GM12892 (cell line): Measurements from ENCODE around the gene AQP2.

Experiments used
- DNase-seq: peaks from one replicate; pipeline ENCODE4 v3.0.0; 2011; ENCODE audit not compliant: insufficient read length
- FAIRE-seq: peaks from 2 replicates; lab custom pipeline; 2011; peaks lifted over from hg19 to GRCh38; lab: Jason Lieb, UNC
- POLR2A ChIP-seq: IDR thresholded peaks from 2 replicates; pipeline ENCODE4 v1.6.1; 2011; ENCODE audit warnings: low read depth, low read length, control low read depth
- POLR2AphosphoS5 ChIP-seq: IDR thresholded peaks from 2 replicates; pipeline ENCODE4 v1.6.1; 2011; ENCODE audit warnings: low read depth, low read length, control low read depth
- TAF1 ChIP-seq: IDR thresholded peaks from 2 replicates; pipeline ENCODE4 v1.6.1; 2011; ENCODE audit warnings: low read depth, mild to moderate bottlenecking, control low read depth, low read length, borderline replicate concordance

Gene AQP2

DNA sequence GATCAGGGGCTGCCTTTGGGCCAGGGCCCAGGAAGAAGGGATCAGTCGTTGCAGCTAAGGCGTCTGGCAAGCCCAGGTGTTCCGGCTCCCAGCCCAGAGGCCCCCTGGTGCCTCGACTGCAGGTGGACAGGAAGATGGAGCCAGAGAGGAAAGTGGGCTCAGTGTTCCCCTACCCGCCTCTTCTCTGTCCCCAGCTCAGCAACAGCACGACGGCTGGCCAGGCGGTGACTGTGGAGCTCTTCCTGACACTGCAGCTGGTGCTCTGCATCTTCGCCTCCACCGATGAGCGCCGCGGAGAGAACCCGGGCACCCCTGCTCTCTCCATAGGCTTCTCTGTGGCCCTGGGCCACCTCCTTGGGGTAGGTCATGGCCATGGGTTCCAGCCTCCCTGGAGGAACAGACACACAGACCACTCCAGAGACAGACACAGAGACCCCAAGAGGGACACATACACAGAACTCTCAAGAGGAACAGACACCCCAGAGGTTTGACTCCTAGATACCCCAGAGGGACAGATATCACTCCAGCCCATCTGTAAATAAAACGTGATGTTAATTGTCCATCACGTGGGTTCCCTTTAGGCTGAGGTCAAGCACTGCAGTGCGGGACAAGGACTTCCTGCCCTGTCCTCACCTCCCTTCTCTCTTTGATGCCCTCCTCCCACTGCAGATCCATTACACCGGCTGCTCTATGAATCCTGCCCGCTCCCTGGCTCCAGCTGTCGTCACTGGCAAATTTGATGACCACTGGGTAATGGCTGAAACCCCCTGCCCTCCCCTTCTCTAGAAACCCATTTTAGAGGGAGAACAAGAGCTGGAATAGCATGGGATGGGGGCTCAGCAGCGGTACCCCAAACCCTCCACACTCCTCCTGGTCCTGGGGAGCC lies 3.7 kb downstream of the AQP2 start:
- TF ChIP-seq POLR2AphosphoS5, result no peak
- TF ChIP-seq TAF1, result no peak
- no peak for TF ChIP-seq POLR2A
- DNase-seq (no peak), FAIRE-seq (no peak)

DNA sequence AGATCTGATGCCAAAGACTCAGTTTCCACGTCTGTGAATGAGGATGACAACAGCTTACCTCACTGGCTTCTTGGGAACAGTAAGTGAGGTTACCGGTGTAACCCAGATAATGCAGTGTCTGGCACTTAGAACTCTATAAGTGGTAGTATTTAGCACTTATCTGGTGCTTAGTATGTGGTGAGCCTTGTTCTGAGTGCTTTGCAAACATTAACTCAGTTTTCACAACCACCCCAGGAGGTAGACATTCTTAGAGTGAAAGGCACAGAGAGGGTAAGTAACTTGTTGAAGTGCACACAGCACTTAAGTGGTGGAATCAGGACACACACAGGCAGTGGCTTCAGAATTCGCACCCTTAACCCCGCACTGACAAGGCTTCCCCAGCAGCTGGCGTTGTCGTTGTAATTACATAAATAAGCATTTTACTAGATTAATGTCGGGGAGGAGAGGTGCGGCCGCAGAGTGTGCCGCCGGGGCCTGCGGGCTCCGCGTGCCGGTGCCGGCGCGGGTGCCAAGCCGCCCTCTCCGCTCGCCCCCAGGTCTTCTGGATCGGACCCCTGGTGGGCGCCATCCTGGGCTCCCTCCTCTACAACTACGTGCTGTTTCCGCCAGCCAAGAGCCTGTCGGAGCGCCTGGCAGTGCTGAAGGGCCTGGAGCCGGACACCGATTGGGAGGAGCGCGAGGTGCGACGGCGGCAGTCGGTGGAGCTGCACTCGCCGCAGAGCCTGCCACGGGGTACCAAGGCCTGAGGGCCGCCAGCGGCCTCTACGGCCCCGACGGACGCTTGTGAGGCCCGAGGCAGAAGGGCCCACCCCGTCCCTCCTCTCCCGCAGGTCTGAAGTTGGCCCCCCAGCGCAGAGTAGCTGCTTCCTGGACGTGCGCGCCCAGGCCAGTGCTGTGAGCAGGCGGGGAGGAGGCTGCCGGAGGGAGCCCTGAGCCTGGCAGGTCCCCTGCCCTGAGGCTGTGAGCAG lies 4.6 kb downstream of the AQP2 start:
- DNase-seq, result no peak
- TF ChIP-seq POLR2A (no peak), TAF1 (no peak), POLR2AphosphoS5 (no peak)
- no peak for FAIRE-seq

DNA sequence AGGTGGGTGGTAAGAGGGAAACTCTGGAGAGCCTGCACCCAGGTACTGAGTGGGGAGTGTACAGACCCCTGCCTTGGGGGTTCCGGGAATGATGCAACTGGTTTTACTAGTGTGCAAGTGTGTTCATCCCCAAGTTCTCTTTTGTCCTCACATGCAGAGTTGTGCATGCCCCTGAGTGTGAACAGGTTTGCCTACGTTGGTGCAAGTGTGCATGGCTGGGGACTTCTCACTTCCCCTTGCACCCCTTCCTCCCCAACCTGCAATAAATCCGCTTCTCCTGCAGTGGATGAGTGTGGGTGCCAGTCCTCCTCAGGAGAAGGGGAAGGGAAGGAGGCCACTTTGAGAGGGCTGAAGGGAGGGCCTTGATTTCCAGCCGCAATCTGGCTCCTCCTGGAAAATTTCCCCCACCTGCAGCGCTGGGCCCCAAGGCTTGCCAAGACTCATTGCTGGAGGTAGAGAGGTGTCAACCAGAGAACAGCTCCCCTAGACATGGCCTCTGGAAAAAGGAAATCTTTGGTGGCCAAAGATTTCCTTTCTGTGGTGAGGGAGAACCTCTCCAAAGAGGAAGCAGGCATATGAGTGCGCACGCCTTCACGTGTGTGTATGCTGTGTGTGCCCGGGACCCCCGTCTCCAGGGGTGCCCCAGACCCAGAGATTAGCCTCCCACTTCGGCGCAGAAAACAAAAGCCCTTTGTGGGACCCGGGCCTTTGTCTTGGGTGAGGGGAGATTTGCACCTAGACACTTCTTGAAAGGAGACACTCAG lies 5.5 kb downstream of the AQP2 start:
- no peak for TF ChIP-seq POLR2A
- TF ChIP-seq POLR2AphosphoS5, result no peak
- DNase-seq, result no peak
- FAIRE-seq, result no peak

DNA sequence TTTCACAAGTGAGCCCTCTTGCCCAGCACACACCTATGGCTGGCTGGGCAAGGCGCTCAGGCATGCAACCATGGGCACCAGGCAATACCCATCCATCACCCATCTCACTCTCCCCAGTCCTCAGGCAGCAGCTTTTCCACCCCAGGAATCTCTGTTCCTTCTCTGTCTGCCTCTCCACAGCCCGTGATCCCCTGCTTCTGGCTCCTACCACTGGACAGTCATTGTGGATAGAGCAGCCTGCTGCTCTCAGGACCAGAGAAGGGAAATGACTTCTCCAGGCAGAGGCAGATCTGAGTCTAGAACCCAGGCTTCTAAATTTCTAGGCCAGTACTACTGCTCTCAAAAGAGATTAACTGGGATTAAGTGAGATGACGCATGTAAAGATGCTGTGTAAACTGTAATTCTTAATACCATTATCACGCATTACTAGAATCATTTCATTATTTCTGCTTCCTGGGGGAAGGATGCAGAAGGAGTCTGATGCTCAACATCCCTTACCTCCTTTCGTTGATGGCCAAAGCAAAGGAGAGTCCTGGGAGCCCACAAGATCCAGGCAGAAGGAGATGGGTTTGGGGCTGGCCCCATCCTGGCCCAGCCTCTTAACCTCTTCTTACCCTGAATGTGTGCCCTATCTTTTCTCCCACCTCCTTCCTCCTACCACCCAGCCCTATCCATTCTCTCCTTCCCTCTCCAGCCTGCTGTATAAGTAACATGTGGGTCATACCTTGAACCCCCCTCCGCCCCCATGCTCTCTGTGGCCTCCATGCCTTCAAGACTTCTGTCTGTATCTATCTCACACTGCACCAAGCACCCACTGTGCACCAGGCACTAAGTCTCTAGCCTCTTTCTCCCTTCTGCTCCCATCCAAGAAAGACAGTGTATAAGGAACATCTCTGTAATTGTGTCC lies 6.4 kb downstream of the AQP2 start:
- no peak for FAIRE-seq
- DNase-seq, result no peak
- TF ChIP-seq POLR2AphosphoS5 (no peak), POLR2A (no peak), TAF1 (no peak)

DNA sequence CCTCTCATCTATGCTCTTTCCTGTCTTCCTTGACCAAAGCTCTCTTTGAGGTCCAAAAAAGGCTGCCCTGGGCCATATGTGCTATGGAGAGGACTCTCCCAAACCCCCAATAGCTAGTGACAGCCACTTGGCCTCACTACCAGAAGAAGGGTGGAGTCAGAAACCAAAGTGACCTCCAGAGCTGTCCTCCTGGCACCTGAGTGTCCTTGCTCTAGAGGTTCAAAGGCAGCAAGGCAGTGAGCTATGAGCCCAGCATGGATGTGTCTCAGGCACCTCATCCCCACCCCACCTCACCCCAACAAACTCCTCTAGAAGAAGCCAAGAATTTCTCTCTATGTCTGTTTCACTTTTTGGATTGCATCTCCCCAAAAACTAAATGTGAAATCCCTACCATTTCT lies 7.0 kb downstream of the AQP2 start:
- FAIRE-seq (no peak), DNase-seq (no peak)
- TF ChIP-seq POLR2AphosphoS5 (no peak), TAF1 (no peak), POLR2A (no peak)

DNA sequence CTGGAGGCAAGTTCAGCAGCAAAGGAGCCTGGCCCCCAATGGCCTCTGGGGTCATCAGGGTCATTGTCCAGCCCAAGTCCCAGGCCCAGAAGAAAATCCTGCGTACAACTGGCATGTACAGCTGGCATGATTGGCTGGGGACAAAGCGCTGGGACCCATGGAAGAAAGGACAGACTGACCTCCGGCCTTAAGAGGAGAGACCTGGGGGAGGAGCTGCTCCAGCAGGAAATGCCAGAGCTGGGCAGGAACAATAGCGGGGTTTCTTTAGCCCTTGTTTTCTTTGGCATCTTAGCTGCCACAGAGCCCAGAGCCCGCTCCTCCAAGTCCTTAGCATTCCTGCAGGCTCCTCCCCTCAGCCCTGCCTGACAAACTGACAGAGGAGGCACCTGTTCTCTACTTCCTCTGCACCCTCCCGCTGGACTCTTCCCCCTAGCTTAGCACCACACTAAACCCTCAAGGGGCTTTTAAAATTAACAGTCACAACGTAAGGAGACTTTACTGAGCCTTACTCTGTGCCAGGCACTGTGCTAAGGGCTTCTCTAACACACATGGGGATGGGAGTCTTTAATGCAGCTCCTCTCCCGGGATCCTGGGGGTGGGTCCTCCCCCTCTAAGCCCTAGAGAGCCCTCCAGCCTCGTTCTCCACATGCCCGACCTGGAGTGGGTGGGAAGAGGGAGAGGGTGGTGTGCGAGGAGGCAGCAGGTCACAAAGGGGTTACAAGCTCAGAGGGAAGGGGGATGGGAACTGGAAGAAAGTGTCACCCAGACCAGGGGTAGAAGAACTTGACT lies 9.3 kb downstream of the AQP2 start:
- FAIRE-seq (no peak), DNase-seq (no peak)
- no peak for TF ChIP-seq POLR2AphosphoS5
- TF ChIP-seq TAF1, result no peak
- no peak for TF ChIP-seq POLR2A

DNA sequence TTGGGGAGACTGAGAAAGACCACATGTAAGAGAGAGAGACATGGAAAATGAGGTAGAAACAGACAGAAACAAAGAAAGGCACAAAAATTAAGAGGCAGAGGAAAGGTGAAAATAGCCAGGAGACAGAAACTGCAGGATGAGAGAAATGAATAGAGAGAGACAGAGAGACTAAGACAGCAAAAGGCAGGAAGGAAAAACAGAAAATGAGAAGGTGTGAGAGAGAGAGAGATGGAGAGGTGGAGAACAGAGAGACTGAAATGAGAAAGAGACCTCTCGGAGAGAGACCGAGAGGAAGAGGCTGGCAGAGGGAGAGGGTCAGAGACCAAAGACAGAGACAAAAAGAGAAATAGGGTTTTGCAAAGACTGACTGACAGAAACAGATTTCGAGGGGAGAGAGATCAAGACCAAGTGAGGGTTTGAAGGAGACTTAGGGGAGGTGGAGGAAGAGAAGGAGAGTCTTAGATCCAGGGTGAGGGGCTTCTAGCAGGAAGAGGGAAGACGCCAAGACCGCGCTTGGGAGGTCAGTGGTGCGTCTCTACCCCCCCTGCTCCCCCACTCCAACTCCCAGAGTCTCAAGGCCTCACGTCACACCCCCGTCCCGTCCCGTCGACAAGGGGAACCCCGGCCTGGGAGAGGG lies 10.1 kb downstream of the AQP2 start:
- FAIRE-seq, result no peak
- no peak for DNase-seq
- no peak for TF ChIP-seq TAF1
- no peak for TF ChIP-seq POLR2A
- no peak for TF ChIP-seq POLR2AphosphoS5

DNA sequence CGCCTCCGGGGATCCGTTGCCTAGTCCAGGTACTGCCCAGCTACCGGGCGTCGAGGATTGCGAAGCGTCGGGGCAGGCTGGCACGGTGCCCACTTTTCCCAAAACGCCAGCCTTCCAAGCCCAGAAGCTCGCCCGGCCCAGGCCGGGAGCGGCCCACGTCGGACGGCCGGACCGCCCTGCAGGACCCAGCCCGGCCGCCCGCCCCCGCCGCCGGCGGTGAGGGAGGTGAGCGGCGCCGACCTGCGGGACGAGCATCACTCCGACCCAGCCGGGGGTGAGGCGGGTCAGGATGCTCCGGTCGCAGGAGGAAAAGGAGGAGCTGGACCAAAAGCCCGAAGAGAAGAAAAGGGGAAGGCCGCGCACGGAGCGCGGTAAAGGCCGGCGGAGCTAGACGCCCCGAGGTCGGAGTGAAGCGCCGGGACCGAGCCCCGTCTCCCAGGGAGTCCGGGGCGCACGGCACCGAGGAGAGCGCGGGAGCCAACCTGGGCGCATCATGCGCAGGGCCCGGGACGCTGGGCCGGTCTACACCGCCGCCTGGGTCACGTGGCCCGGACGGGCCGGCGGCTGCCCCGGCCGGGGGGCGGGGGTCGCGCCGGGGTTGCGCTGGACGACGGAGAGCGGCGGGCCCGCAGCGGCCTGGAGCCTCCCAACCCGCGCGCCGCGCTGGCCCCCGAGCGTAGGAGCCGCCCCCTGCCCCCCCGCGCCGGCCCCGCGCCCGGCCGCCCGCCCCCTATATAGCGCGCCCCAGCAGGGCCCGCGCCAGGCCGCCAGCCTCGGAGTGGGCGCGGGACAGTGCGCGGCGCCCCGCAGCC lies 10.8 kb downstream of the AQP2 start, which contains the start of gene AQP5:
Gene AQP5, plus strand, starts transcription at position 762 of the 812 bp plus-strand sequence. CDS start 146 bp downstream, outside the sequence.
- FAIRE-seq, result no peak
- DNase-seq, result no peak
- no peak for TF ChIP-seq POLR2A
- TF ChIP-seq POLR2AphosphoS5, result no peak
- TF ChIP-seq TAF1, result no peak
